Loucy (cell line): ENCODE measurements around the gene MTA1.

ENCODE experiments used
- CTCF ChIP-seq: fragments of 200-600 bp; sonication (generic); conservative IDR thresholded peaks from 2 replicates; pipeline ENCODE4 v1.5.1; 2014; ENCODE audit warnings: mild to moderate bottlenecking, antibody characterized with exemption, low read length
- EZH2phosphoT487 ChIP-seq: fragments of 200-600 bp; IDR thresholded peaks from 2 replicates; pipeline ENCODE4 v1.6.1; 2018; ENCODE audit warnings: antibody characterized with exemption, mild to moderate bottlenecking, moderate library complexity, borderline replicate concordance

GRCh38 chr14:105387530-105387922 lies 32.1 kb upstream of the MTA1 start:
- TF ChIP-seq CTCF (no peak), EZH2phosphoT487 (no peak)
